GM23248 (cell line): ENCODE results near the gene GRIP1. TPM values are rescaled to one million over a fixed set of nuclear protein-coding genes. Genes with fewer than 3 reads are reported as not detected.
A peak's percentile ranks its signal among the peaks of the same experiment; 100 is the strongest.

Experiments used
- DNase-seq: peaks from one replicate; pipeline ENCODE4 v3.0.0-alpha.2; 2015
- H2AFZ ChIP-seq: fragments of 200-600 bp; sonication (generic); 2 replicates; pipeline ENCODE4 v1.6.1; 2016; ENCODE audit warnings: antibody characterized with exemption
- H3F3A ChIP-seq: fragments of 200-600 bp; sonication (generic); 2 replicates; pipeline ENCODE4 v1.6.1; 2016; ENCODE audit warnings: mild to moderate bottlenecking, antibody characterized with exemption, mixed run types; ENCODE audit not compliant: insufficient read depth
- H3K27ac ChIP-seq: fragments of 200-600 bp; sonication (generic); 2 replicates; pipeline ENCODE4 v1.5.1; 2016; ENCODE audit warnings: mild to moderate bottlenecking
- H3K27me3 ChIP-seq: fragments of 200-600 bp; sonication (generic); replicated peaks from 2 replicates; pipeline ENCODE4 v1.6.1; 2016; ENCODE audit warnings: mild to moderate bottlenecking; ENCODE audit not compliant: insufficient read depth
- H3K36me3 ChIP-seq: fragments of 200-600 bp; sonication (generic); 2 replicates; pipeline ENCODE4 v1.6.1; 2016; ENCODE audit warnings: low read depth, mild to moderate bottlenecking
- H3K4me1 ChIP-seq: fragments of 200-600 bp; sonication (generic); 2 replicates; pipeline ENCODE4 v1.6.1; 2016; ENCODE audit warnings: mild to moderate bottlenecking; ENCODE audit not compliant: insufficient read depth
- H3K4me2 ChIP-seq: fragments of 200-600 bp; sonication (generic); one replicate; pipeline ENCODE4 v1.6.1; 2016; ENCODE audit warnings: mild to moderate bottlenecking; ENCODE audit not compliant: unreplicated experiment
- H3K4me3 ChIP-seq: fragments of 200-600 bp; sonication (generic); 2 replicates; pipeline ENCODE4 v1.5.1; 2016; ENCODE audit warnings: mild to moderate bottlenecking
- H3K79me2 ChIP-seq: fragments of 200-600 bp; sonication (generic); 2 replicates; pipeline ENCODE4 v1.6.1; 2016; ENCODE audit warnings: mild to moderate bottlenecking; ENCODE audit not compliant: insufficient read depth
- H3K9ac ChIP-seq: fragments of 200-600 bp; sonication (generic); 2 replicates; pipeline ENCODE4 v1.6.1; 2016; ENCODE audit warnings: mild to moderate bottlenecking
- H3K9me2 ChIP-seq: fragments of 200-600 bp; sonication (generic); 2 replicates; pipeline ENCODE4 v1.6.1; 2016; ENCODE audit warnings: mixed run types, mild to moderate bottlenecking, moderate library complexity; ENCODE audit not compliant: insufficient read depth
- H3K9me3 ChIP-seq: fragments of 200-600 bp; sonication (generic); one replicate; pipeline ENCODE4 v1.6.1; 2017; ENCODE audit warnings: low read depth
- H4K20me1 ChIP-seq: fragments of 200-600 bp; sonication (generic); 2 replicates; pipeline ENCODE4 v1.6.0; 2016; ENCODE audit not compliant: insufficient read depth
- EZH2 ChIP-seq: fragments of 200-600 bp; sonication (generic); IDR thresholded peaks from 2 replicates; pipeline ENCODE4 v1.6.1; 2018; ENCODE audit warnings: antibody characterized with exemption, mild to moderate bottlenecking; ENCODE audit not compliant: insufficient read depth, poor library complexity, severe bottlenecking
- EZH2phosphoT487 ChIP-seq: fragments of 200-600 bp; sonication (generic); IDR thresholded peaks from 2 replicates; pipeline ENCODE4 v1.6.1; 2018; ENCODE audit warnings: antibody characterized with exemption, moderate library complexity, mild to moderate bottlenecking, low read depth; ENCODE audit not compliant: insufficient read depth
- WGBS, 2 experiments: methylation state at CpG; one replicate each; pipeline ENCODE4 v1.1.6; 2015 to 2017; ENCODE audit warnings: low lambda C conversion rate in 2 of 2, low coverage in 1 of 2; ENCODE audit errors: missing lambda C conversion rate in 2 of 2; 5-methylcytosine and 5-hydroxymethylcytosine counted together
- in situ Hi-C: fragments of 300-500 bp; cut with MboI; formaldehyde crosslinking; loops from 2 replicates; pipeline ENCODE4 v1.15.0; 2020
- polyA plus RNA-seq: library from polyadenylated mRNA; unstranded; fragments of >200 nt; fragmentation: Nextera tagmentation; extraction: Ambion mirVana; gene quantifications from 2 replicates; pipeline ENCODE4 v1.2.1, GENCODE V29; 2016
- total RNA-seq: library from RNA; depleted of rRNA; stranded (reverse); fragments of >200 nt; shearing (Covaris generic); gene quantifications from 2 replicates; pipeline ENCODE4 v1.2.3, GENCODE V29; 2014

GRIP1 gene
- total and polyA plus RNA-seq, 2 experiments from 2014 or later = not detected

DNA sequence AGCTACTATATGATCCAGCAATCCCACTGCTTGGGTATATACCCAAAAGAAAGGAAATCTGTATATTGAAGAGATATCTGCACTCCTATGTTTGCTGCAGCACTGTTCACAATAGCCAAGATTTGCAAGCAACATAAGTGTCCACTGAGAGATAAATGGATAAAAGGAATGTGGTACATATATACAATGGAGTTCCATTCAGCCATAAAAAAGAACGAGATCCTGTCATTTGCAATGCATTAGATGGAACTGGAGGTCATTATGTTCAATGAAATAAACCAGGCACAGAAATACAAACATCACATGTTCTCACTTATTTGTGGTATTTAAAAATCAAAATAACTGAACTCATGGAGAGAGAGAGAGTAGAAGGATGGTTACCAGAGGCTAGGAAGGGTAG, 260.0 kb downstream of the GRIP1 start:
- no peak overlapping the region for H3K4me2 ChIP-seq
- no peaks in the 10 kb centered on the region for H3K9me2 ChIP-seq
- DNase-seq = no peak
- H4K20me1 ChIP-seq = no peaks in the 10 kb centered on the region
- no peaks in the 10 kb centered on the region for H3K36me3 ChIP-seq
- H2AFZ ChIP-seq = no peak overlapping the region
- in situ Hi-C loops = loop anchor here (10.0 kb wide), 1 partner anchor 144 kb away; no protein-coding TSS in a partner anchor
- no peak overlapping the region for H3K27ac ChIP-seq
- 0 to 3% methylated on average over 1 of the region's 1 CpG for WGBS, 2 experiments
- H3K9ac ChIP-seq = no peak overlapping the region
- no peaks in the 10 kb centered on the region for H3K4me1 ChIP-seq
- no peaks in the 10 kb centered on the region for H3K9me3 ChIP-seq
- H3K79me2 ChIP-seq = no peaks in the 10 kb centered on the region
- no peak overlapping the region for H3K4me3 ChIP-seq
- H3F3A ChIP-seq = no peaks in the 10 kb centered on the region
- no peak for TF ChIP-seq EZH2phosphoT487
- TF ChIP-seq EZH2 = no peak
- peaks cover 3% of the 10 kb centered on the region; the same call in 1 of the 2 replicates for H3K27me3 ChIP-seq

- DNase-seq = no peak
- Histone ChIP-seq H4K20me1 (no peaks in the 10 kb centered on the region), H3K4me2 (no peak overlapping the region), H3K9me3 (no peaks in the 10 kb centered on the region), H3F3A (no peaks in the 10 kb centered on the region), H3K4me1 (no peaks in the 10 kb centered on the region), H3K36me3 (no peaks in the 10 kb centered on the region), H3K27ac (no peak overlapping the region), H3K27me3 (peaks cover 3% of the 10 kb centered on the region; the same call in 1 of the 2 replicates), H3K9me2 (no peaks in the 10 kb centered on the region), H3K9ac (no peak overlapping the region), H2AFZ (no peak overlapping the region), H3K79me2 (no peaks in the 10 kb centered on the region), H3K4me3 (no peak overlapping the region)
- 37 to 44% methylated on average over 1 of the region's 1 CpG for WGBS, 2 experiments
- in situ Hi-C loops = loop anchor here (10.0 kb wide), 1 partner anchor 142 kb away; no protein-coding TSS in a partner anchor
- TF ChIP-seq EZH2 = no peak
- TF ChIP-seq EZH2phosphoT487 = no peak
Observed at GRCh38 chr12:66417217-66417616, 261.7 kb downstream of the GRIP1 start.

DNA sequence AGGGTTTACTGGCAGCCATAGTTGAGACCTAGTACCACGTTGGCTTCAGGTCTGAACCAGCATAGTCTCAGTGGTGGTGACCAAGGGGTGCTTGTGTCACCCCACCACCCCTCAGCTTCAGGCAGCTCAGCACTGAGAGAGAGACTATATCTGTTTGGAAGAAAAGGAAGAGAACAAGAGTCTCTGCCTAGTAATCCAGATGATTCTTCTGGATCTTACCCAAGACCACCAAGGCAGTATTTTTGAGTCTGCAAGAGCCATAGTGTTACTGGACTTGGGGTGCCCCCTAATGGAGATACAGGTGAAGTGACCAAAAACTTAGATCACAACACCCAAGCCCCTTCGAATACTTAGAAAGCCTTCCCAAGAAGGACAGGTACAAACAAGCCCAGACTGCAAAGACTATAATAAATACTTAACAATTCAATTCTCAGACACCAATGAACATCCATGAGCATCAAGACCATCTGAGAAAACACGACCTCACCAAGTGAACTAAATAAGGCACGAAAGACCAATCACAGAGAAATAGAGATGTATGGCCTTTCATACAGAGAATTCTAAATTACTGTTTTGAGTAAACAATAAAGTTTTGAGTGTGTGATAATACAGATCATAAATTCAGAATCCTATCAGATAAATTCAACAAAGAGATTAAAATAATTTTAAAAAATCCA, 269.5 kb downstream of the GRIP1 start:
- WGBS, 2 experiments = 63 to 64% methylated on average over 4 of the region's 4 CpGs
- no peaks in the 10 kb centered on the region for H3K9me2 ChIP-seq

DNA sequence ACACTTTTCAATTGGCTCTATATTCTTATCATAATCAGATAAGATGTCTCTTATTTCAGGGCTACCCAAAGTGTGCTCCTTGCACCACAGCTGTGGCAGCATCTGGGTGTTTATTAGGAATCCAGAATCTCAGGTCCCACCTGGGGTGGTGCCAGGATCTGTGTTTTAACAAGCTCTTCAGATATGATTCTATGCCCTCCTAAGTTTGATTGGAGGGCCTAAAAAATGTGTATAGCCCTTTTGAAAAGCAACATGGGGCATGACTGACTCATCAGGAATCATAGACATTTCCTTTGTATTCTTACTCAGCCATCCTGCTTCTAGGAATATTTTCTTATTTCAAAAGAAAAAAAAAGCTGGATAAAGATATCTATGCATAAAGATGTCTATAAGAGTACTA, 273.5 kb downstream of the GRIP1 start:
- H3K27me3 ChIP-seq = no peaks in the 10 kb centered on the region
- H2AFZ ChIP-seq = peak overlapping the region; percentile 47
- H3K9me3 ChIP-seq = no peaks in the 10 kb centered on the region
- peaks cover 13% of the 10 kb centered on the region for H3K4me1 ChIP-seq
- H3K9ac ChIP-seq = no peak overlapping the region
- no peaks in the 10 kb centered on the region for H3K79me2 ChIP-seq
- TF ChIP-seq EZH2 (no peak), EZH2phosphoT487 (no peak)
- no peak overlapping the region for H3K4me3 ChIP-seq
- 0 out of 2 replicates have a peak, but pooled peaks cover 6% of the 10 kb centered on the region for H3F3A ChIP-seq
- no peaks in the 10 kb centered on the region for H4K20me1 ChIP-seq
- in situ Hi-C loops = loop anchor here (10.0 kb wide), 1 partner anchor 261 kb away; no protein-coding TSS in a partner anchor
- H3K4me2 ChIP-seq = peak overlapping the region; percentile 16
- DNase-seq = peak; percentile 60
- no peaks in the 10 kb centered on the region for H3K9me2 ChIP-seq
- no peaks in the 10 kb centered on the region for H3K36me3 ChIP-seq
- no peak overlapping the region for H3K27ac ChIP-seq

More for the DNA sequence above, 269.5 kb downstream of the GRIP1 start:
- no peak overlapping the region for H2AFZ ChIP-seq
- no peak for TF ChIP-seq EZH2phosphoT487
- TF ChIP-seq EZH2 = no peak
- H3K36me3 ChIP-seq = no peaks in the 10 kb centered on the region
- H3K4me2 ChIP-seq = no peak overlapping the region
- H3K9ac ChIP-seq = no peak overlapping the region
- H4K20me1 ChIP-seq = no peaks in the 10 kb centered on the region
- no peaks in the 10 kb centered on the region for H3K9me3 ChIP-seq
- peaks cover 8% of the 10 kb centered on the region for H3K4me1 ChIP-seq
- no peak overlapping the region for H3K4me3 ChIP-seq
- no peaks in the 10 kb centered on the region for H3F3A ChIP-seq
- H3K27me3 ChIP-seq = no peaks in the 10 kb centered on the region
- no peaks in the 10 kb centered on the region for H3K79me2 ChIP-seq
- no peak overlapping the region for H3K27ac ChIP-seq
- peak; percentile 62 for DNase-seq
- in situ Hi-C loops = loop anchor here (10.0 kb wide), 1 partner anchor 265 kb away; no protein-coding TSS in a partner anchor

DNA sequence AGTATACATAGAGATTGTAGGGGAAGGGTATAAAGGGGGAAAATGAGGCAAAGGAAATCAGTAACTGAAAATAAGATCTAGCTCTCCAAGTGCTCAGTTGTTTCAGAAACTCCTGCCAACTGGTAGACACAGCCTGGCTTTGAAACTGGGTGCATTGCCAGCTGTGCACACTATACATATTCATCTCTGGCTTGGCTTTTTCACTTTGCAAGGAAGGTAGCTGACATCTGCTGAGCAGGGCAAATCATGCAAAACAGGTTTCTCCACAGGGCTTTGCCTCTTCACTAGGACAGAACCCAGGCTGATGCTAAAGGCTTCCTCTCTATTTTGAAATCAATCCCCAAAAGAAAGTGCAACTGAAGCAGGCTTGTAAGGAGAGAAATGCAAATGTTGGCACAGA, 275.1 kb downstream of the GRIP1 start:
- in situ Hi-C loops = loop anchor here (10.0 kb wide), 1 partner anchor 259 kb away; no protein-coding TSS in a partner anchor
- H3K9me3 ChIP-seq = no peaks in the 10 kb centered on the region
- H3K4me1 ChIP-seq = peaks cover 13% of the 10 kb centered on the region

More for the DNA sequence above, 275.1 kb downstream of the GRIP1 start:
- H3F3A ChIP-seq = 0 out of 2 replicates have a peak, but pooled peaks cover 9% of the 10 kb centered on the region
- no peaks in the 10 kb centered on the region for H4K20me1 ChIP-seq
- no peaks in the 10 kb centered on the region for H3K27me3 ChIP-seq
- no peak overlapping the region for H3K4me2 ChIP-seq
- no peak overlapping the region for H3K4me3 ChIP-seq
- no peaks in the 10 kb centered on the region for H3K36me3 ChIP-seq
- no peak for DNase-seq
- no peak overlapping the region for H3K9ac ChIP-seq
- no peak overlapping the region for H2AFZ ChIP-seq
- H3K79me2 ChIP-seq = no peaks in the 10 kb centered on the region
- H3K9me2 ChIP-seq = no peaks in the 10 kb centered on the region
- no peak overlapping the region for H3K27ac ChIP-seq
- no peak for TF ChIP-seq EZH2phosphoT487
- TF ChIP-seq EZH2 = no peak
